Hepatocyte (in vitro differentiated cells): ENCODE results near the gene ST6GALNAC5.

ENCODE experiments used
- CTCF ChIP-seq: fragments of 200-600 bp; sonication (generic); IDR thresholded peaks from 2 replicates; pipeline ENCODE4 v1.5.1; 2016; ENCODE audit warnings: antibody characterized with exemption, mild to moderate bottlenecking; ENCODE audit not compliant: poor library complexity
- EZH2 ChIP-seq: fragments of 200-600 bp; sonication (generic); IDR thresholded peaks from 2 replicates; pipeline ENCODE4 v1.6.1; 2016; ENCODE audit warnings: antibody characterized with exemption, mild to moderate bottlenecking, borderline replicate concordance

GRCh38 chr1:77026640-77027039 lies 159.4 kb downstream of the ST6GALNAC5 start:
- TF ChIP-seq EZH2 (no peak), CTCF (no peak)
